Stimulated activated CD8-positive, alpha-beta memory T cell treated with anti-CD3 and anti-CD28 coated beads, Interleukin-15, amount 100 ng/mL, for 4 hours (primary cell): ENCODE measurements around the gene RELL2.

Experiments
- DNase-seq, 2 donors: peaks; one replicate each; pipeline ENCODE4 v3.0.0-alpha.2; 2020; ENCODE audit warnings: low read depth in 2 of 2

Gene RELL2

DNA sequence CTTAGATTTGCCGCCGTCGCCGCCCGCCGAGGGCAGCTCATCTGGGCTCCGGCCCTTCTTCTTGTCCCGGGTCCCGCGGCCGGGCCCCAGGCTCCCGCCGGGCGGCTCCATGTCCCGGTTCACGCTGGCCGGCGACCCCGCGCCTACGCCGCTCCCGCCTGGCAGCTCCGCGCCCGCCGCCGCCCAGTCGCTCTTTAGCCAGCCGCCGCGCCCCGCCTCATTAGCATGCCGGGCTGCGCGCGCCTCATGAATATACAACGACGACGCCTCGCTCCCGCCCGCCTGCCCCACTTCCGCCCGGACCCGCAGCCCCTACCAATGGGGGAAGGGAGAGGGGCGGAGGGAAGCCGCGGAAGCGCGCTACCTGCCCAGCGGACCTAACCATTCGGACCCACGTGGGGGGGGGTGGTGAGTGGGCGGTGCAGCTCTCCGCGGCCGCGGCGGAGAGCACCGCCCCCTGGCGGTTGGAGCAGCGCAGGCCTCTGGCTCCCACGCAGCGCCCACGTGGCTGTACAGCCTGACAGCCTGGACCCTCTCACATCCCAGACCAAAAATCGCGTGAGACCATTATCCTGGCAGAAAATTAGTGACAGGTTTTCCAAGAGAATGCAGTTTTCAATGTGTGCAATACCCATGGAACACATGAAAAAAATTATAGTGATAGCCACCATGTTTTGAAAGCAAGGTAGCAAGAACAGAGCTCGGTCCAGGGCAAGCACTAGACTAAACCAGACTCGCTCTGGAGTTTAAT lies 17.8 kb upstream of the RELL2 start, which contains the start of gene DIAPH1:
Gene DIAPH1 (minus strand): TSS at position 197 of the 751 bp plus-strand sequence. CDS start 86 bp downstream, at position 111.
- DNase-seq, result peak; percentile 98

DNA sequence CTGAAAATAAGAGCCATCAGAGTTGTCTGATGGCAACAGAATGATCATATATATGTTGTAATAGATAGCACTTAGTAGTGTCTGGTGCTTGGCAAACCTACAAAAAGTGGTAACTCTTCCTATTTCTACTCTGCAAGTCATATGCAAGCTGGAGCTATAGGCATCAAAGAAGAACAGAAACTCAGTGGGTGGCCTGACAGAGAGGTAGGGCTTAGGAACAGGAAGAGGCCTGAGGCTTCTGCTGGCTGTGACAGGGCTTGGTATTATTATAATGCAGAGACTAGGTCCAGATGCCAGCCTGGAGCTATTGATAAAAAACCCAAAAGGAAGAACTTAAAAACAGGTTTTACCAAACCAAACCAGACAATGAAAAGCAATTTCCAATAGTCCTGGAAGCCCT lies 13.6 kb upstream of the RELL2 start:
- DNase-seq, result no peak

DNA sequence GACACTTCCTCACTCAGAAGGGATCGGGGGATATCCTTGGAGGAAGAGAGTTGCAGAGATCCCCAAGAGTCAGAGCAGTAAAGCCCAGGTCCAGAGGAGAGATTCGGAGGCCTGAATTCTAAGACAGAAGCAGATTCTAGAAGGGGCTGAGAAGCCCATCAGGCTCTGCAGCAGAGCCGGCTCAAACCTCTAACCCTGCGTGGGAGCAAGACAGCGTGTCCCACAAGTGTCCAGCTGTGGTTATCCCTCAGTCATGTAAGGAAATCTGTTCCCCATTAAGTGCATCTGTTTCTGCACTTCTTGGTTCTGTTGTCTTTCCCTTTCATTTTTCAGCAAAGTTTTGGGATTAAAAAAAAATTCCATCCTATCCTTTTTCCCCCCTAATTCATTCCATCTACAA lies 13.2 kb upstream of the RELL2 start:
- DNase-seq, result no peak

DNA sequence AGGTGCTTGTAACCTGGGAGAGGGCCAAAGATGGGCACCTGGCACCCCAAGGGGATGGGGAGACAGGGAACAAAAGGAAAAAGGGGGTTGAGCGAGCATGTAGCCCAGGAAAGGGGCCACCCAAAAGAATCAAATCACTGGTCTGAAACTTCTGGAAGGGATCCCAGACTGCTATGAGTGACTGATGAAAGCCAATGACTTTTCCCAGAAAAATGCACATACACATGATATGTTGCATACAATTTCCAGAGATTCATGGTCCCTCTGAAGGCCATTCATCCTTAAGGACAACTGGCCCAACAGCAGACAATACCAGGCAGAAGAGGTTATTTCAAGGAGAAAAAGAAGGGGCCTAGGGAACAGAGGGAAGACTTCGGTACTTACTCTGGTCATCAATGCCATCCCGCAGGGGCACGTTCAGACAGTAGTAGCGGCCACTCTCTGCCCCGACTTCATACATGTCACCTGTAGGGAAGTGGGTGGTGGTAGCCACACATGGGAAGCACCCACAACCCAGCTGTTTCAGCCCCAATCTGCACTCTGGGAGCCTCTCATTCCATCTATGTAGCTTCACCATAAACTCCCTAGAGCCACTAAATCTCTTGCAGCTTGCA lies 8.5 kb upstream of the RELL2 start:
- DNase-seq, result no peak

DNA sequence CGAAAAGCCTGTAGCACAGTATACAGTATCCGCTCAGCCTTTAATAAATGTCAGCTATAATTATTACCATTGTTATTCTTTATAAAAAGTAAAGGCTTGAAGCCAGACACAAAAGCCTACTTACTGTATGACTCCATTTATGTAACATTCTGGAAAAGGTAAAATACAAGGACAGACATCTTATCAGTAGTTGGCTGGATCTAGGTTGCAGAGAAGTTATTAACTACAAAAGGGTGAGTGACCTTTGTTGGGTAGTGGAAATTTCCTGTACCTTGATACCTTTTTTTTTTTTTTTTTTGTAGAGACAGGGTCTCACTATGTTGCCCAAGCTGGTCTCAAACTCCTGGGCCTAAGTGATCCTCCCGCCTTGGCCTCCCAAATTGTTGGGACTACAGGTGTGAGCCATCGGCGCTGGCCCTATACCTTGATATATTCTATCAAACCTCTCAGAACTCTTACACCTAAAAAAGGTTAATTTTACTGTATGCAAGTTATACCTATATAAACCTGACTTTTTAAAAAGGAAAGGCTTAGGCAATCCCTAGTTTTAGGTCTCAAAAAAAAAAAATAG lies 6.1 kb upstream of the RELL2 start:
- DNase-seq, result no peak

DNA sequence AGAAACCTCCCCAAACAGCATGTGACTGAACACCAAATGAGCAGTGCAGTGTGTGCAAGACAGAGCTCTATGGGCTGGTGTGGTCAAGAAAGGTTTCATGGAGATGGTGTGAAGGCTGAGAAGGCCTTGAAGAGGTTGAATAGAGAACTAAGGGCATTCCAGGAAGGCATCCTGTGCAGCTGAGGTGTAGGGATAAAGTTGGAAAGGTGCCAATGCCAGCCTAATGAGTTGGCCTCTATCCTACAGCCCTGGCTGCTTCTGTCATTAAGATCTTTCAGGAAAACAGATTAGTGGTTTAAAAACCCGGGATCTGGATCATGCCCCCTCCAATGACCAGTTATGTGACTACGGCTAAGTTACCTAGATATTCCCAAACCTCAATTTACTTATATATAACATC lies 4.1 kb upstream of the RELL2 start:
- no peak for DNase-seq

DNA sequence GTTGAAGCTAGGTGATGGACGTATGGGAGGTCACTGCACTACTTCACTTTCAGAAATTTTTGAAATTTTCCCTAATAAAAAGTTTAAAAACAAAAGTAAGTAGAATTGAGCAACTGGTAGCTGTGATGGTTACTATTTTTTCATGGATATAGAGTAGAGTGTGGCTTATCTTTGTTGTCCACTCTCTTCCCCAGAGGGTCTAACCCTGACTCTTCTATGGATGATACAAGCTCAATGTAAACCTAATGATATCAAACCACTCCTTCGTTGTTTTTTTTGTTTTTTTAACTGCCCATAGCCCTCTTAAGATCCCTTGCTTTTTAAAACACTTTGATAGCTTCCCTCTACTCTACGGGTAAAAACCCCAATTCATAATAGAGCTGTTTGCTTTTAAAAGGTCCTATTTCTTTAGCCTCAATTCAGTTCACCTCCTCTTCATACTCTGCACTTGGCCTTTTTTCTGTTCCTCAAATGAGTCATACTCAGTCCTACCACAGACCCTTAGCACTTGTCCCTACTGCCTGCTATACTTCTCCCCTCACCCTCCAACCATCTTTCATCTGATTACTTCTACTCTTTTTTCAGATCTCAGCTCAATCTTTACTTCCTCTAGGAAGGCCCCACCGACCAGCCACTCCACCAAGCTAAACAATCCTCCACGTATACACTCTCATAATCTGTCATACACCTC lies 2.8 kb upstream of the RELL2 start:
- DNase-seq, result no peak

DNA sequence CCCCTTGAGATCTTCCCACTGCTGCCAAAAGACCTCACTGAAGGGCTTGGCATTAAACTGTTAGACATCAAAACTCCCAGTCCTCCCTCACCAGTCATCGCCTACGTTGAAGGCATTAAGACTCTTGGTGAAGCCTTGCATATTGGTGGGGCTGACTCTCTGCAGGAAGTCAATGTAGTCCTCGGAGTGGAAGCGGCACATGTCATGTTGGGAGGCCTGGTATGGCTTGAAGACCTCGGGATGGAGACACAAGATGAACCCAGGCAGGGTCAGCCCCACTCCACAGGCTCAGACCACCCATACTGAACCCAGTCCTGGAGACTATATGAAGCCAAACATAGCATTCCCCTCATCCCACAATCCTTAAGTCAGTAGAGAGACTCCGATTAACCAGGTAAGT lies 2.1 kb upstream of the RELL2 start:
- no peak for DNase-seq

DNA sequence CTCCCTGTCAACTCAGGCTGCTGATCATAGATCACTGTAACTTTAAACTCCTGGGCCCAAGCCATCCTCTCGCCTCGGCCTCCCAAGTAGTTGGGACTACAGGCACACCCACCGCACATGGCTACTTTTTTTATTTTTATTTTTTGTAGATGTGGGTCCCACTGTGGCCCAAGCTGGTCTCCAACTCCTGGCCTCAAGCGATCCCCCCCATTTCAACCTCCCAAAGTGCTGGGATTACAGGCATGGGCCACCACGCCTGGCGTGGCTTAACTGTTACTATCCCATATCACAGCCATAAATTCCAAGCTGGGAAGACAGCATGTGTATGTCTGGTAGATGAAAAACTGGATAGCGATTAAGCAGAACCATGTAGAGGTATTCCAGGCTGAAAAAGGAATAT lies 1.2 kb upstream of the RELL2 start:
- no peak for DNase-seq

DNA sequence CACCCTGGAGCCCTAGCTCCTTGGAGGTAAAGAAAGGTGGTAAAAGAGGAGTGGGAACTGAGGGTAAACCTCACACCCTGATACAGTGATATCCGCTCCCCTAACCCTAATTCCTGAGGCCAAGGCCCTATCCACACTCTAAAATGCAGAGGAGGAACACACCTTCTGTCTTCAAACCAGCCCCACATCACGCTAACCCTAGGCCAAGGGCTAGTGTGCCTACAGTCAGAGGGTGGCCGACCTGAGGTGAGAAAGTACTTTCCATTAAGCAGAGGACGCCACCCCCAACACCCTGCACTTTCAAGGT lies 738 bp upstream of the RELL2 start:
- no peak for DNase-seq

DNA sequence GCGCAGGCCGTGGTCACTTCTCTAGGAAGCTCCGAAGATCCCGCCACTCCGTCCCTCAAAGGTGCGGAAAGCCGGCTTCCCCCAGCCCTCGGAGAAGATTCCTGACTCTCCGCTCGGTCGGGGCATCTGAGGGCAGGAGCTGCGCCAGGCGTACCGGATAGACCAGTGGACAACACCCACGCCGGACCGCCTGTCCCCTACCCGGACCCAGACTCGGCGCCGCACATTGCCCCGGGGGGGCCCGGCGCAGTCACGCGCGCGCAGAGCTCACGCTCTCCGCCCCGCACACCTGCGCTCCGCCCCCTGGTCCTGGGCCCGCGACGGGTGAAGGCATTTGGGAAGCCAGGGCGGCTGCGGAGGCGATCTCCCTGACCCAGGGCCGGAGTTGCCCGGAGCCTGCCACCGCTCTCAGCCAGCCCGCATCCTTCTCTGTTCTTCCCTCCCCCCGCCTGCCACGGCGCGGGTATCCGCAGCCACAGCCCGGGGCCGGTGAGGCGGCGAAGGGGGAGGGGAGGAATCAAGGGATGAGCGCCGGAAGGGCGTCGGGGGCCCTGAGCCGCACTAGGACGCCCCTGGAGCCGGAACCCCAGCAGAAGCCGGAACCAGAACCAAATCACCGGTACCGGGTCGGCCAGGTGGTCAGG lies 448 bp downstream of the RELL2 start:
- DNase-seq, result peak in 1 of 2 donors; percentile 20

DNA sequence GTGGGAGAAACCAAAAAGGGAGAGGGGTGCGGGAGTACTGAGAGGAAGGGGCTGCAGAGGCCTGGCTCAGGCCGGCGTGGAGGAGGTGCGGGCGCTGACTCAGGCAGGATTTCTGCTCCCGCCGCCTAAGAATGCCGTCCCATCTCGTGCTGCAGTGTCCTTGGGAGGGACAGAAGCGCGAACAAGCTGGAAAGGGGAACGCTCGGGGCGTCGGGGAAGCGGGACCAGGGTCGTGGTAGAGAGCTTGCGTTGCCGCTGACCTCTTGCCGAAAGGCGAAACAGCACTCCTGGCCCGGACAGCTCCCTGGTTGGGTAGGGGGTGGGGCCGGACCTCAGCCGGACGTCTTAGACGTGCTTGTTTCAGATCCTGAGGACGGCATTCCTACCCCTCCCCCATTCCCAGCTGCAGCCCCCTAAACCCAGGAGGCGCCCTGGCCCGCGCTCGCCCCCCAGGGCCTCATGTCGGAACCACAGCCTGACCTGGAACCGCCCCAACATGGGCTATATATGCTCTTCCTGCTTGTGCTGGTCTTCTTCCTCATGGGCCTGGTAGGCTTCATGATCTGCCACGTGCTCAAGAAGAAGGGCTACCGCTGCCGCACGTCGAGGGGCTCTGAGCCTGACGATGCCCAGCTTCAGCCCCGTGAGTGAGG lies 1.1 kb downstream of the RELL2 start:
- DNase-seq, result peak in 1 of 2 donors; percentile 31

DNA sequence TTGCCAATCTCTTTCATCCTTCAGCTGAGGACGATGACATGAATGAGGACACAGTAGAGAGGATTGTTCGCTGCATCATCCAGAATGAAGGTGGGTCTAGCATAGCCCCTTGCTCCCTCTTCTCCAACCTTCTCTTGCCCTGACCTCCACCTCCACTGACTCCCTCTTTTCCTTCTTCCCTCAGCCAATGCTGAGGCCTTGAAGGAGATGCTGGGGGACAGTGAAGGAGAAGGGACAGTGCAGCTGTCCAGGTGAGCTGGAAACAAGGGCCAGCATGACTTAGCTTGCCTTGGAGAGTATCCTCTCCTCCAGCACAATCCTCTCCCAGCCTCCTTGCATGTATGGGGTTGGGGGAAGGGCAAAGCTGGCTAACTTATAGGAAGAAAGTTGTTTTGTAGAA lies 2.0 kb downstream of the RELL2 start:
- DNase-seq, result no peak

DNA sequence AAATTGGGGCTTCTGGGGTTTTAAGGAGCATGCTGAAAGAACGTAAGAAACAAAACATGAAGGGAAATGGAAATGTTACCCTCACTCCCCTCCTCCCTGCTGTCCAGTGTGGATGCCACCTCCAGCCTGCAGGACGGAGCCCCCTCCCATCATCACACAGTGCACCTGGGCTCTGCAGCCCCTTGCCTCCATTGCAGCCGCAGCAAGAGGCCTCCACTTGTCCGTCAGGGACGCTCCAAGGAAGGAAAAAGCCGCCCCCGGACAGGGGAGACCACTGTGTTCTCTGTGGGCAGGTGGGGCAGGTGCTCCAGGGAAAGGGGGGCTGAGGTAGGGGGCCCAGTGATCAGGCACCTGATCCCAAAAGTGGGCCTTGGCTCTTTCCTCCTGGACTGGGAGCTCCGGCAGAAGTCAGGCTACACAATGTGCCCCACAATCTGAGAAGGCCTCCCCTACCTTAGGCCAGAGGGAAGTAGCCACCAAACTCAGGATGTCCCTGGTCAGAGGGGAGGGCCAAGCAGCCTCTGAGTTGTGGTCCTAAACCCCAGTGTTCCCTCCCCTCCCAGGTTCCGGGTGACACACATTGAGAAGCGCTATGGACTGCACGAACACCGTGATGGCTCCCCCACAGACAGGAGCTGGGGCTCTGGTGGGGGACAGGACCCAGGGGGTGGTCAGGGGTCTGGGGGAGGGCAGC lies 2.7 kb downstream of the RELL2 start:
- DNase-seq, result no peak

DNA sequence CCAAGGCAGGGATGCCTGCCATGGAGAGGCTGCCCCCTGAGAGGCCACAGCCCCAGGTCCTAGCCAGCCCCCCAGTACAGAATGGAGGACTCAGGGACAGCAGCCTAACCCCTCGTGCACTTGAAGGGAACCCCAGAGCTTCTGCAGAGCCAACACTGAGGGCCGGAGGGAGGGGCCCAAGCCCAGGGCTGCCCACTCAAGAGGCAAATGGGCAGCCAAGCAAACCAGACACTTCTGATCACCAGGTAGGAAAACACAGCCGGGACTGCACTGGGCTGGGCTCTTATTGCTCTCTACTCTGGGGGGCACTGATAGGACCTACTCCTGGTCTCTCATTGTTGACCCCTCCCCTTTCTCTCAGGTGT lies 3.2 kb downstream of the RELL2 start:
- DNase-seq, result no peak

DNA sequence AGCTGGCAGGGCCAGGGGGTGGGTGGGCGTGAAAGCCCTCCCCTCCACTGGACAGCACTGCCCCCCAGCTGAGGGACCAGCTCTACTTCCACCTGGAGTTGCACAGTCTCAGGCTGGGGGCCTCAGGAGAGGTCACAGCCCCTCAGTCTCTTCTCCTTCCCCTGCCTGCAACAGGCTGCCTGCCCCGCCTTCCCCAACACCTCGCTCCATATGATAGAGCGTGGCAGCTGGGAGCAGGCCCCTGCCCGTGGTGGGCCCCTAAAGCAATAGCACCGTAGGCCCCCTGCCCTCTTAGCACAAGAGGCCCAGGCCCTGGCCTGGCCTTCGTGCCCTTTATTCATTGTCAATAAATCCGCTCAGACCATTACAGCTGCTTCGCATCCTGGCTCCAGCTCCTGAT lies 3.9 kb downstream of the RELL2 start:
- DNase-seq, result no peak

DNA sequence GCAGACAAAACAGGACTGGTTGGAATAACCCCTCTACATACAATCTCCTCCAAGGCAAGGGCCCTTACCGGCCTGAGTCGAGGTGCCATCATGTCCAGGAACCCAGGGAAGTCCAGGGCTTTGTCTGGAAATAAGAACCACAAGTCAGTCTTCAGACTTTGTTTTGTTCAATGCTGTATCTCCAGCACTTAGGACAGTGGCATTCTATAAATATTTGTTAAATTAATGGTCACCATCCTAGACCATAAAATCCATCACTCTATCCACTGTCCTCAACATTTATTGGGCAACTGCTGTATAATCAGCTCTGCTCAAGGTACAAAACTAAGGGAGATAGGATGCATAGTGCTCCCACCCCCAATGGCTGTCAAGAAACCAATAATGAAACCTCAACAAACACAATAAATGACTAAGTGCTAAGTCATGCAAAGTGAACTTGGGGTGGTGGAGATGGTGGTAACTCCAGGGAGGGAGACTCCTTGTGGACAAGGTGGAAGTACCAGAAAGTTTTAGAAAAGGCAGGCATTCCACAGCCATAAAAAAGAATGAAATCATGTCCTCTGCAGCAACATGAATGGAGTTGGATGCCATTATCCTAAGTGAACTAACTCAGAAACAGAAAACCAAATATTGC lies 5.0 kb downstream of the RELL2 start:
- DNase-seq, result no peak

DNA sequence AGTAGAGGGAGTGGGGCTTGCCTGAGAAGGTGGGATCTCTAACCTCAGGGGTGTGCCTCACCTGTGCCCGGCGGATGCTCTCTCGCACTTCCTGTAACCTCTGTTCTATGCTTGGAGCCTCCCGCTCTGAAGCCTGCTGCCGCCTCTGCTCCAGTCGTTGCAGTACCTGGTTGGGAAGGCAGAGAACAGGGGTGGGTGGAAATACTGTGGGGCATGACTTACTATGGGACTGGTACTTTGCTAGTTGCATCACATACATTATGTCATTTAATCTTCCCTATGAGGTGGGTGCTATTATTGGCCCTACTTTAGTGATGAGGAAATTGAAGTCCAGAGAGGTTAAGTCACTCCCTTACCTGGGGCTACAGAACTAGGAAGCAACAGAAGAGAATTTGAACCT lies 9.2 kb downstream of the RELL2 start:
- no peak for DNase-seq

DNA sequence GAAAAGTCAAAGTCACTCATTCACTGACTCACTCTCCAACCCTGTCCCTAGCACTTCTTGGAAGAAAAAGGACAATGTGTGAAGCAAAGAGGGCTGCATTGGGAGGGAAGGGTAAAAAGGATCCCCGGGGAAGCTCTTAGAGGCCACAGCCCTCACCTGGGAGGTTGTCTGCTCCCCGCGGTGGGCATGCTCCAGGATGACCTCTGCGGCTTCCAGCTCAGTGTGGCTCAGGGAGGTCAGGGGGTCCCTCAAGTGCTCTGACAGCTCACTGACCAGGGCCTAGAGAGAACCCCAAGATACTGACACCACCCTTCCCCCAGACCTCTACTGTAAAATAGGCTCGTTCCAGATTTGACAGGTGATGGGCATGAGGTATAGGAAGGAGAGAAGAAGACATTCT lies 10.4 kb downstream of the RELL2 start:
- no peak for DNase-seq

DNA sequence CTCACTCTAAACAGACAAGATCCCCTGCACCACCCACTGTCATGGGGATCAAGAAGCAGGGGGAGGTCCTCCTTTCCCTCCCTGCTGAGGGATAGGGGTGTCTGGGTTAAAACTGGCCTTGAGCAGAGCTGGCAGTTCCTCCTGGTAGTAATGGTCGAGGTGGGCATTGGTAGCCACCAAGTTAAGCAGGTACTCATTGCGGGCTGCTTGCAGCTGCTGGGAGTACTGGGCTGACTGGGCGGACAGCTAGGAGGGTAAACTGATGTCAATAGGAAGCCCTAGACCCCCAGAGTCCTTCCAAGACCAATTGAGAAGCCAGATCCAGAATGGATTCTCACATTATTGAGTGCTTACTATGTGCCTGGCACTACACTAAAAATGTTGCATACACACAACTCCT lies 11.1 kb downstream of the RELL2 start:
- DNase-seq, result no peak
